Measurements from ENCODE around the gene ASB13.
A peak's percentile ranks its signal among the peaks of the same experiment; 100 is the strongest.

The ASB13 gene

GRCh38 chr10:5698062-5698461, 31.7 kb upstream of the ASB13 start:
- DNase-seq, result no peak
- H3K36me3 ChIP-seq (replicated peaks), result no peaks in the 10 kb centered on the region
- TF ChIP-seq CTCF (IDR thresholded peaks at IDR 0.05; ENCODE audit: low read depth, low read length, missing control alignments), result no peak
- H3K27me3 ChIP-seq (replicated peaks), result no peaks in the 10 kb centered on the region
- H3K4me3 ChIP-seq (ENCODE audit: low read depth, low read length), result no peak overlapping the region
- in situ Hi-C loops (cut with HindIII; ENCODE audit: low pct_ligation_motif_present, low sequenced_read_pairs), result no loop called here
- H3K27ac ChIP-seq, result no peak overlapping the region

GRCh38 chr10:5697342-5697741, 30.9 kb upstream of the ASB13 start:
- Histone ChIP-seq H3K27ac (no peak overlapping the region), H3K27me3 (replicated peaks) (no peaks in the 10 kb centered on the region), H3K4me3 (ENCODE audit: low read depth, low read length) (no peak overlapping the region), H3K36me3 (replicated peaks) (no peaks in the 10 kb centered on the region)
- no peak for DNase-seq
- TF ChIP-seq CTCF (IDR thresholded peaks at IDR 0.05; ENCODE audit: low read depth, low read length, missing control alignments), result no peak
- in situ Hi-C loops (cut with HindIII; ENCODE audit: low pct_ligation_motif_present, low sequenced_read_pairs), result no loop called here

- H3K27ac ChIP-seq, result no peak overlapping the region
- no peak overlapping the region for H3K4me3 ChIP-seq (ENCODE audit: low read depth, low read length)
- no peak for TF ChIP-seq CTCF (IDR thresholded peaks at IDR 0.05; ENCODE audit: low read depth, low read length, missing control alignments)
- no peak for DNase-seq
- no peaks in the 10 kb centered on the region for H3K36me3 ChIP-seq (replicated peaks)
- no peaks in the 10 kb centered on the region for H3K27me3 ChIP-seq (replicated peaks)
- in situ Hi-C loops (cut with HindIII; ENCODE audit: low pct_ligation_motif_present, low sequenced_read_pairs), result no loop called here
Measured at GRCh38 chr10:5694573-5694972, 28.2 kb upstream of the ASB13 start.

GRCh38 chr10:5692461-5693358, 26.3 kb upstream of the ASB13 start:
- H3K36me3 ChIP-seq (replicated peaks), result no peaks in the 10 kb centered on the region
- in situ Hi-C loops (cut with HindIII; ENCODE audit: low pct_ligation_motif_present, low sequenced_read_pairs), result no loop called here
- H3K27me3 ChIP-seq (replicated peaks), result no peaks in the 10 kb centered on the region
- TF ChIP-seq CTCF (IDR thresholded peaks at IDR 0.05; ENCODE audit: low read depth, low read length, missing control alignments), result no peak
- DNase-seq, result peak; percentile 14
- H3K4me3 ChIP-seq (ENCODE audit: low read depth, low read length), result peak overlapping the region; percentile 65
- H3K27ac ChIP-seq, result peak overlapping the region; percentile 1

GRCh38 chr10:5691786-5692185, 25.4 kb upstream of the ASB13 start:
- in situ Hi-C loops (cut with HindIII; ENCODE audit: low pct_ligation_motif_present, low sequenced_read_pairs), result no loop called here
- no peak overlapping the region for H3K27ac ChIP-seq
- TF ChIP-seq CTCF (IDR thresholded peaks at IDR 0.05; ENCODE audit: low read depth, low read length, missing control alignments), result no peak
- DNase-seq, result no peak
- no peaks in the 10 kb centered on the region for H3K36me3 ChIP-seq (replicated peaks)
- H3K27me3 ChIP-seq (replicated peaks), result no peaks in the 10 kb centered on the region
- H3K4me3 ChIP-seq (ENCODE audit: low read depth, low read length), result no peak overlapping the region
